Fibroblast of the conjunctiva (primary cell): ENCODE results near the gene ERMARD.
A peak's percentile ranks its signal among the peaks of the same experiment; 100 is the strongest.

Source experiments
- DNase-seq: peaks from one replicate; pipeline ENCODE4 v3.0.0-alpha.2; 2010; ENCODE audit warnings: low read depth

ERMARD gene

DNA sequence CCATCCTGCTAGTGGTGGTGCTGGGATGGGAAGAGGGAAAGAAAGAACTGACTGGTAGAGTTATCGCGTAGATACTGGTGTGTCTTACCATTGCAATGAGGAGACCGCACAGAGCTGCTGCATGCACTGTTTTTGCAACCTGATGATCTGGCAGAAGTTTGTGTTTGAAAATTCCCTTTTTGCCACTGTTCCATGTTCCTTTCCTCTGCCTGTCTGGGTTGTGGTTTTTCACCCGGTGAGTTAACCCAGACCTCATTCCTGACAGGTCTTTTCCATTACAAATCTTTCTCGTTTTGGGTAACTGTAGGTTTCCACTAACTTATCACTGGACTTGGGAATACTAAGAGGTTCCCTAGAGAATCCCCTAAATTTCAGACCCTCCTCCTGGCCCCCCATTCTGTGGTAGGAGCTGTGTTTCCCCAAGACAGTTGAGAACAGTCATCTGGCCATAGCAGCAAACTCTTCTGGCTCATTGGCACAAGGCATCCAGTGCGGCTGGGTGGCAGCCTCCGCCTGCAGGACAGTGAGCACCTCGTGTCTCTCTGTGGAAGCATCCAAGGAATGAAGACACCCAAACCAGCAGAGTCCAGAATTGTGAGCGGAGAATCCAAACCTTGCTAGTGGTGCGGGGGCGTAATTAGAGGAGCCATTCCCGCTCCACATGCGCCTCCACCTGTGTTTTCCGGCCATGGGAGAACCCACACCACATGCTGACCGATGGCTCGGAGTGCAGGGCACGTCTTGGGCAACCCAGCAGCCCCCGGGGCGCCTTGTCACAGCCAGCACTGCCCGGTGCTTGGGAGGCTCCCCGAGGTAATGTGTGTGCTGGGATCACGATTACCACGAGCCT lies 32.8 kb downstream of the ERMARD start:
- DNase-seq: no peak

DNA sequence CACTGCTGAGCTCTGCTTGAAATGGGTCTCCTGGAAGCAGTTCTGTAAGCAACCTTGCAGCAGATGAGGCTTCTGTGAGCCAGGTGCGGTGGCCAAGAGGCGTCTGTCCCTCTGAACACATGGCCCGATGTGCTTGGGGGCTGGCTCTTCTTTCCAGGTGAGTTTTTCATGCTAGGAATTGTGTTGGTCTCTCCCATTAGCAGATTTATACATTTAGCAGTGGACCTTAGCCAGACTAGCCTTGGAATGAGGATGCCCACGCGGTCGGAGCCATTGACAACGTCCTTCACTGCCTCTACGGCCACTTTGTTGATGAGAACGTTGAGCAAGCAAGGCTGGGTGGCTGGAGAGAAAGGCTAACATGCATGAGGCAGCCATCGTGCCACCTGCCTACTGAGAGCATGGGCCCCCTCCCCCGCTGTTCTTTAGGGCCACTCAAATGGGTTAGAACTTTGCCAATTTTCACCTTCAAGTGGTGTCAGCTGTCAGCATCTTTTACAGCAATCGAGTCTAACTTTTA lies 33.5 kb downstream of the ERMARD start:
- DNase-seq: no peak

DNA sequence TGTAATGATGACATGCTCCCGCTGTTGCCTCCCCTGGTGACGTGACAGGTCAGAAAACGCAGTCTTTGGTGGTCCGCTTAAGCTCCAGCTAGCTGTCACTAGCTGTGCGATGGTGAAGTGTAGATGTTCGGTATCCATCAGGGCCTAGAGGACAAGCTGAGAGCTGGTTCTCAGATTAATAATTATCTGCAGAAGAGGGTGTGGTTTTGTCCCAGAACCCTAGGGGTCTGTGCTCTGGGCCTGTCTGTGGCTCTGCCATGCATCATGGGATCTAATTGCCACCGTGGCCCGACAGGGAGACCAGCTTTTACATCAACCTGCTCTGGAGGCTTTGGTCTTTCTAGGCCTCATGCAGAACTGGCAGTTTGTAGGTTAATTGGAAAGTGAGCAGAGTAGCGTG lies 34.1 kb downstream of the ERMARD start:
- DNase-seq: no peak

DNA sequence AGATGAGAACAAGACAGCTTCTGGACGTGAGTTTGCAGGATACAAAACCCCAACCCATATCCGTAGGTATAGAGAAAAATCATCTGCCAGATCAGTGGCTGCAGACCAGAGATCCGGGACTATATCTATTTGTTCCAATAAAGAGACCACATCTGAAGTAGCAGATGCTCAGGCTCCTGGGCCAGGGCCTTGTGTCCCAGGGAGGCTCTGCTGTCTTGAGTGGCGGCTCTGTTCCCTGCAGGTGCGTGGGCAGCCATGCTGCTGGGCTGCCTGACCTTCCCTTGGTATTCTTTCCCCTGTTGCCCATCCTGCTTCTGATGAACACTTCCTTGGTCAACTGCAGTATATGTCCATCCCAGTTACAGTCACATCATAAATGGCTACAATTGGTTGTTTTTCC lies 34.9 kb downstream of the ERMARD start:
- no peak for DNase-seq

DNA sequence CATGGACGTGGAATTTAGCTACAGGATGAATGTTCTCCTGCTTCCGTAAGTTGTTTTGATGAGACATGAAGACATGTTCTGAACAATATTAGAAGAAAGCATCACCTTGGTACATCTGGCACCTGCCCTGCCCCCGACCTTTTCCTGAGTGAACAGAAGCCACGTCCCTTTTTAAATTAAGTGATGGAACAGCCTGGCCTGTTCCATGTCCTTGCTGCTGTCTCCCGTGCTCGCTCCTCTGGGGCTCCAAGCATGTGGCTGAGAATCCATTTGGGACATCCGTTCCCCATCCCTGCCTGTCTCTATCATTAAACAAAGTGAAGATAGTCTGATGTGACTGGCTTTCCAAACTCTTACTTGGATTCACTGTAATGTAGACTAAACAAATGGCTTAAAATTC lies 36.4 kb downstream of the ERMARD start:
- no peak for DNase-seq

DNA sequence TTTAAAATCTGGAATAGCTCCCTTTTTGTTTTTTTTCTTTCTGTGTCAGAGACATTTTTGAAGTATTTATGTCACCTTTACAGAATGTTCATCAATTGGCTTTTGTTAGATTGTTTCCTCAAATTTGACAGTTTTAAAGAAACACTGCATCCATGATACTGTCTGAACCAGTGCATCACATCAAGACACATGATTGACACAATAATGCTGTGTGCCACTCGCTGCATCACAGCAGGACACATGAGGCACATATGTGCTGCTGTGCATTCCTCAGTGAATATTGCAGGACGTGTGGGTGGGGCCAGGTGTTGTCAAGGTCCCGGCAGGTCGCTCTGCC lies 37.4 kb downstream of the ERMARD start:
- DNase-seq: no peak

DNA sequence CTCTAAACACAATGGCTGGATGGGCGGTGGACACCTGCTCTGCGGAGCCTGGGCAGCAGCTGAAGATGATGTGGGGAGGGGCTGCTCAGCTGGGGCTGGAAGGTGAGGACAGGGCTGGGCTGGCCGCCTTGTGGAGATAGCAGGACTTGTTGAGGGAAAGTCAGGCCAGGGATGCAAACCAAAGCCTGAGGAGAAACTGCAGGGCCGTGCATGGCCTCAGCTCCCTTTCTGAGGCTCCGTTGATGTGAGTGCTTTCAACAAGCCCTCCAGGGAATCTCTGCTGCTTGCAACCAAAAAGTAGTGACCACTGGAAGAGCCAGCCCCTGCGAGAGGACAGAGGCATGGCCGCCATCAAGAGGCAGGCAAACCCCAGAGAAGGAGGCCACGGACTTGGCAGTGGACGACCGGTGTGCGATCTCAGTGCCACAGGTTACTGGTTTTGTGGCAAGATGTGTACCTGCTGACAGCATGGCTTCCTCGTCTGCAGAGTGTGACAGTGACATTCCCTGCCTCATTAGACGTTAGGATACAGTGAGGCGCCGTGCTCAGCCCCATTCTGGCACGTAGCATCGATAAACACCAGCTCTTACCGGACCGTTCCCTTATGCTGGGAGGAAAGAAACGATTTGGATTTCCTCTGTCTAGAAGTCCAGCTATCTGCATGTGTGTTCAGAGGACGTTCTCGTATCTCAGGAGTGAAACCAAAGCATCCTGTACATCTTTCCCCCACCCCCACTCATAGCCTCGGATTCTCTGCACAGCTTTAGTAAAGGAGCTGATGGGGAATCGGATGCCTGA lies 37.9 kb downstream of the ERMARD start:
- no peak for DNase-seq

DNA sequence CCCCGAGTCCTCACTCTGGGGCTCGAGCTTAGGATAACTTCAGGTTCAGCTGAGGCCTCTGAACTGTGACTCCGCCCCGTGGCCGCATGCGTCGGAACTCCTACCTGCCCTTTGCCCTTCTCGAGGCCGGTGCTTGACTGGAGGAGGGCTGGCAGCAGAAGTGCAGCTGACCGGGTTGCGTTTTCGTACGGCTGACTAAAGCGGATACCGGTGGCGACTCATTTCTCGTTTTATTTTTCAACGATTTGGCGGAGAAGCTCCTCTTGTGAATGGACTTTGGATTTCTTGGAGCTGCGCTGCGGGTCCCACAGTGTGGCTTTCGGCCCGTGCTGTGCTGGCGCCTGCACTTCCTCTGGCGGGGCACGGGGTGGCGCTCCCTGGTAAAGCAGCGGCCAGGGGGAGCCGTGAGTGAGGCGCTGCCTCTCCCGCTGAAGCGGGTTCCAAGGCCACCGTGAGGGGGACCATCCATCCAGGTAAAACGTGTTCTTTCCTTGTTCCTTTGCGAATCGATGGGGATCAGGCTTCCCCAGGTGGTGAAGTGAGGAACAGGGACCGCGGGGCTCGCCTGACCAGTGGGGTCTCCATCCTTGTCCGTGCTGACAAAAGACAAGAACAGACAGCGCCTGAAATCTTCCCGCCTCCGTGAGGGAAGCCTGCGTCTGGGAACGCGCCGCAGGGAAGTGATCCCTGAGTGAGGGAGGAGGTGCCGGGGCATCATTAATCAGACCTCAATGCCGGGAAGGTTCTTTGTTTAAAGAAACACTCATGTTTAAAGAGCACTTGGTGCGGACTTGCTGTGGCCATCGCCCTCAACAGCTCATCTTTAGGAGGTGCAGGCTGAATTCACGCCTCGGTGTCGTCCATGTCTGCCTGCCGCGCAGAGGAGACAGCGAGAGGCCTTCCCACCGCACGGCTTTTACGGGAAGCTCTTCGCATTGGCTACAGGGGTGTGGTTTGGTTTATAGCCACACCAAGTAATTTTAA lies 38.8 kb downstream of the ERMARD start:
- DNase-seq: peak; percentile 37

DNA sequence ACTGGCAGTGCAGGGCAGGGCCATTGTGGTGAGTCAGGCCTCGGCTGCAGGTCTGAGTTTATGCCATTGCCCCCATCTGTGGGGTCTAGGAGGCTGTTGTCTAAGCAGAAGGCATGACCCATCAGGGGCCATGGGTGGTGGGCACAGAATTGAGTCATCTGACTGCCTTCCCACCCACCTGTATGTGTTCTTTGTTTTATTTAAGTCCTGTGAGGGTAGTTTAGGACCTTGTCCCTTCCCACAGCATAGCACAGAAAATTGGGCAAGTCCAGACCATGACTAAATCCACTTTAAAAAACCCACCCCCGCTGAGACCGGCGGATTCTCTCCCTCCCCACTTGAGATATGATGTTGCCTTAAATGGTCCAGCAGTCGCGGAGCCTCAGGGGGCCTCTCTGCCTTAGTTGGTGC lies 40.3 kb downstream of the ERMARD start:
- no peak for DNase-seq

DNA sequence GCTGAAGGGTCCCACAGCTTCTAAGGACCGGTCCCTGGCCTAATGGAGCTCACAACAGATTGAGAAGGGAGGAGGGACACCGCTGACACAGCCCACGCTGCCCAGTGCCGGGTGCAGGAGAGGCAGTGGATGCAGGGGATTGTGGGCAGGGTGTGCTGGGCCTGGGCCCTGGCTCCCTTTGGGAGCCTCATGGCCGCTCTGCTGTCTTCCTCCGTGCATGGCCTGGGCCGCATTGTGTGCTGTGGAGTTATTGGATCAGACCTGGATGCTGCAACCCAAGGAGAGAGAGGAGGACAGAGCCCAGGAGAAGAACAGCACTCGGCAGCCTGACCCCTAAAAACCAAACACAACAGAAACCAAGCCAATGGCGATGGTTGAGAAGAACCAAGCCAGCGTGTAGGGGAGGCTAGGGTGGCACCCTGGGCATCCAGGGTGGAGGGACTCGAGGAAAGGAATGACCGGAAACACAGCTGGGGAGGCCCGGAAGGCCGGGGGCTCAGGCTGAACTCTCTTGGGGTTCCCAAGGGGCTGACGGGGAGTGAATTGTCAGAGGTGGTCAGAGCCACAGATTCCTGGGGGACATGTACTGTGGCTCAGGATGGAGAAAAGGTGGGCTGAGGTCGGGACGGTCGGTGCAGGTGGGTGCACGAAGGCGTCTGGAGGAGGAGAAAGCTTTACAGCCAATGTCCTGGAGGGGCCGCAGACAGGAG lies 41.0 kb downstream of the ERMARD start:
- no peak for DNase-seq

DNA sequence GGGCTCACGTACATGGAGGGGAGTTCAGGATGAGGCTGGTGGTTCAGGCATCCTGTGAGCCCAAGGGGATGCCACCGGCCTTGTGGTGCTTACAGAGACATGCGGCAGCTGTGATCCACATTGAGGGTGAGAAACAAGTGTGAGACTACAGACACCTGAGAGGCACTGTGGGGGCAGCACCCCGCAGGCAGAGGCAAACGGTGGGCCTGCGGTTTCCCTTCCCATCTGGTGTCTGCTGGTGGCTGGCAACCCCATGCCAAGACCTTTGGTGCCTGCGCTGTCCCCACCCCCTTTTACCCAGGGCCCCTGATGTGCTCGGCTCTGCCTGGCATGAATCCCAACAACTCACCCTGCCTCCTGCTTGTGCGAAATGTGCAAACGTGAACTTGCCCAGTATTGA lies 42.0 kb downstream of the ERMARD start:
- DNase-seq: no peak

DNA sequence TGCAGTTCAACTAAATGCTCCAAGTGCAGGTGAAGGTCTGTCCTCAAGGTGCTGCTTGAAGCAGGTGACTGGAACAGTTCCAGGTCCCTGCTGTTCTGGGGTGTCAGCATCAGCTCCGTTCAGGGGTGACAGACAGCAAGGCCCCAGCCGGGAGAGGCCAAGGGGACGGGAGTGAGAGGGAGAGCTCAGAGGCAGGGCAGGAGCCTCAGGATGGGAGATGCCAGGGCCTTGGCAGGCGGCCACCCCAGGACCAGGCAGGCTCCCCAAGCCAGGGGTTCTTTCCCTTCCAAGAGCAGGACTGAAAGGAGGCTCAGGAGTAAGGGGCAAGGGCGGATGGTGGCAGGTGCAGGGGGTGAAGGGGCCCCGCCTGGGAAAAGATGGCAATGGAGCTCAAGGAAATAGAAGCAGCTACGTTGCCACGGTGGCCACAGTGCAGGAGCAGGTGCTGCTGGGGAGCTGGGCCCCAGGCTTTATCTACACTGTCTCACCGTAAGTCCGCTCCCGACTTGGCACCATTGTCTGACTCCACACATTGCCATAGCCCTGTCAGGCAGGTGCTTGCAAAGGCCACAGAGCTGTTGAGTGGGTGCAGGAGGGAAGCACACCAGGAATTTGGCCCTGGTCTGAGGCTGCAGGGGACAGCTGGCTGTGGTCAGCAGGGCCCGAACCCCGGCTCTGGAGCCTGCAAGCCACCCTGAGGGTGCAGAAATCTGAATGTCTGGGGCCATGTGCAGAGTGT lies 43.1 kb downstream of the ERMARD start:
- no peak for DNase-seq

DNA sequence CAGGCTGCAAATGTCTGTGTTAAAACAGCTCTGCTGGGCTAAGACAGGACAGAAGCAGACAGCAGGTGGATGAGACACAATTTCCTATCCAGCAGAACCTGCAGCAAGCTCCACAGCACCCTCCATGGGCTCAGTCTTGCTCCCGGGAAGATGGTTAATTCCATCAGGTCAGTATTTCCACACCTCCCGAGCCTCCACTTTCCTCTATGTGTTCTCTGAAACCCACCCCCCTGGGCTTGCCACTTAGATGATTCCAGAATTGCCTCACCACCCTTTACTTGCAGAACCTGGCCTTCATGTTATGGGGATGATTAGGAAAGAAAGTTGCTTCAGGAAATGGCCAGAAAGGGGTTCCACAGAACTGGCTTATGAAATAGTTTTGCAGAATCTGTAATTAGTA lies 43.8 kb downstream of the ERMARD start:
- DNase-seq: no peak

DNA sequence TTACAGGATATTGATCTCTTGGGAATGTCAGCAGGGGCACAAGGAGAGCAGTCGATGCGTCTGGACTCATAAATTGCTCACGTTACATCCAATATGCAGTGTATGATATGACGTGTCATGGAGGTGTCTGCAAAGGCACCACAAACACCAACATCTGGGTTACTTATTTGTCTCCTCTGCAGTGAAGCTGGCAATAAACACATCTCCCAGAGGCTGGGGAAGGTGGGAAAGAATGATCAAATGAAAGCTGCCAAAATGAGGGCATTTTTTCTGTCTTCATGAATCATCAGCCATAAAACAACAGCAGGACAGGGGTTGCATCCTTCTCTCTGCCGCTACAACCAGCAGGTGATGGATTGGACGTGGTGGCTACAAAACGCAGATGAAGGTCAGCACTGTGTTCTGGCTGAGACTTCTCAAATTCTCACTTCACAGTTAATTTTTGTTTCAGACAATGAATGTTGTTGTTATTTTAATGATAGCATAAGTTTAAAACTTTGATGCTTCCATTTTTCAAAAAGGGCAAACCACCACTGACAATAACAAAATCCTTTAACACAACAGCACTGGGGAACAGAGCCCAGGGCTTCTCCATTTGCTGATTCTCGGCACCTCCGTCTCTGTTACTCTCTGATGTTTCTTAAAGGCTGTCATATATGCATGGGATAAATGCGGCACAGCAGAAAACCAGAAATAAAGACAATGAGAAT lies 47.5 kb downstream of the ERMARD start:
- DNase-seq: no peak

DNA sequence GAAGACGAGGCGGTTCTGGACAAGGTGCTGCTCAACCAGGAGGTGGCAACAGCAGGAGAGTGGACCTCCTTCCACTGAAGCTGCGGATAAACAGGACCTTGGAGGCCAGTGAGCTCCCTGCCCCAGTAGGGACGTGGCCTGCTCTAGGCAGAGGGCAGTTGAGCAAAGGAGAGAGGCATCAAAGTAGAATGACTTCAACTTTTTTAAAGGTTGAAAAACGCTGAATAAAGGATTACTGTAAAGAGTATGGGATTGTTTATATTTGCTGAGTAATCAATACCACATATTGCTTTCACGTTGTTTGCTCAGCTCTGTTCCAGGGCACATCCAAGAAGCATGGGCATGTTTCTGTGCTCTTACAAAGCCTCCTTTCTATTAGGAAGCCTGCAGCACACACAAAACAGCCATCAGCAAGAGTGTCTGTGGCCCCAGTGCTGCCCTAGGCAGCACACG lies 48.1 kb downstream of the ERMARD start:
- DNase-seq: no peak

DNA sequence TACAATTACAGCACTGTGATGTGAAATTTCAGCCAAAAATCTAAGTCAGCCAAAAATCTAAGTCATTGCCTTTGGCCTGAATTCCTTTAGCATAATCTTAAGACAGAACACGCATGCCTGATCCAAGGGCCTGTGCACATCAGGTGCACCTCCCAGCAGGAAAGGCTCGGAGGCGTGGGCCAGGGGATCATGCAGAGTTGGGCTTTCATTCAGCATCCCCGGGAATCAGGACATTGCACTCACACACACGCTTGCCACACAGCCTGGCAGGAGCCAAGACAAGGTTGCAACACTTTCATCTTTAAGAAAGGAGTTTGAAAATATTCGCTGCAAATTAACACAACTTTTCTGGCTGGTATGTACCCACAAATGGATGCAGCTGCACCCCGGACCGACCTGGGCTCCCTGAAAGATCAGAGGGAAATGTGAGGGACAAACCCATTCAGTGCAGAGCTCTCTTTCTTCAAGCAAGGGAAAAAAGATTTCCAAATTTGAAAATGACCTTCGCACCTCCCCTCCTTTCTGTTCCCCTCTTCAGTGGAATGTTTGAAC lies 48.8 kb downstream of the ERMARD start:
- no peak for DNase-seq

DNA sequence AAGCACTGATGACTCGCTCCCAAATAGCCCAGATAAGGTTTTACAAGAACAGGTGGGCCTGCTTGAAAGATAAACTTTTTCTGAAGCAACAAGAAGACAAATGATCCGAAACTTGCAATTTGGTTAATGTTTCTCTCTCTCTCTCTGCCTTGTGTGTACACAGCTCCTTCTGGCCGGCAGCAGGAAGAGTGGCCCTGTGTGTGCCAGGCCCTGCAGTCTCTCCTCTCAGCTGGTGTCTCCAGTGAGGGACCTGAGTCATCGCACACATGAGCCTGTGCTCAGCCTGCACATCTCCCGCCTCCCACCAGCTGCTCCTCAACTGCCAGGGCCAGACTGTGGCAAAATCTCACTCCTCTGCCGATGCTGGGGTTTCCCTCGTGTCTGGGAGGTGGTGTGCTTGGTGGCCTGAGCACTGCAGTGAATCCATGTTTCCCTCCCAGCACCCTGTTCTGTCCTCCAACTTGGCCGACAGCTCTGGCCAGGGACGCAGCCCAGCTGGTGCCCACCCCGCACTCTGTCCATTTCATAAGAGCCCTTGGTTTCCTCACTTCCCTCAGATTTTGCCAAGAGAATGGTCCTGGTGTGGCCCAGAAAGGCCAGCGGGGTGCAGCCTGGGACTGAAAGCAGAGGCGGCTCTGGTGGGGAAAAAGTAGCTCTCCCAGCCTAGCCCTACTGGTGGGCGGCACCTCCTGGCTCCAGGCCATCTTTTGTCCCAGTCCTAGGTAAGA lies 49.4 kb downstream of the ERMARD start:
- DNase-seq: no peak

DNA sequence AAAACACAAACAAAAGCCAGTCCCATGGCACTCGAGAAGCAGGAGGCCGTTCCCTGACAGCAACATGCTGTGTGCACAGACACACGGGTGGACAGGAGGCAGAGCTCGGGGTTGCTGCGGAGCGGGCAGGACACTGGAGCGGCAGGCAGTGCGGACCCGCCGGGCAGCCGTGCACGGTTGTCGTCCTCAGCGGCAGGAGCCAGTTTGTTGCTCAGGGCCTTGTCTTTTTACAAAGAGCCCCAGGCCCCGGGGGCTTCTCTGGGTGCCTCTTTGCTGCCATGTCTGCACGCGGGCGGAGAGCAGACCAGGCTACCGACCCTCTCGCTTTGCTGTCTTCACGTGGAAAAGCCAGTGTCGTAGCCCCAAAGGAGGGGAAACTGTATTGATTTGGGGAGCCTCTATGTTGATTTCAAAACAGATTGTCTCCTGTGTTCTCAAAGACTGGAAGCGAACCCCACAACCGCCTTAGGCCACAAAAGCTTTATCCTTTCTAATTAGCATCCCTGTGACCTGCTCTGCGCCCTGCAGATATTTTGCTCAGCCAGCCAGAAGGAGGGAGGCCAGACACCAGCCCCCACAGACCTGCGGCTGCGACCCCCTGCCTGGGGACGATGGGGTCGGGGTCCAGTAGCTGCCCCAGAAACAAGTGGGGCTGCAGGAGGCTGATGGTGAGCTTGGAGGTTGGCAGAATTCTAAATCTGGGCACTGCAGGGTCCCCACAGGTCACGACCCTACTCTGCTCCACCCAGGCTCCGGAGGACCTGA lies 50.2 kb downstream of the ERMARD start:
- DNase-seq: no peak
